ENCODE data around the gene CHIC2.

- TF ChIP-seq CTCF (optimal IDR thresholded peaks at IDR 0.05 in 1 of 3, IDR thresholded peaks at IDR 0.05 in 1 of 3, conservative IDR thresholded peaks at IDR 0.05 in 1 of 3; ENCODE audit: extremely low read depth in 1 of 3, insufficient read depth in 2 of 3, low read length in 3 of 3): no peak
- TF ChIP-seq EZH2 (IDR thresholded peaks at IDR 0.05; ENCODE audit: low read length): no peak
These were observed 12.3 kb upstream of the CHIC2 start for GRCh38 chr4:54076673-54077072.
